ENCODE data around the gene MBD3L2B.

- no peak for TF ChIP-seq CTCF (IDR thresholded peaks at IDR 0.05)
- no peak for TF ChIP-seq POLR2A (IDR thresholded peaks at IDR 0.05)
Measured at GRCh38 chr19:6976197-6976596, 45.0 kb downstream of the MBD3L2B start.
